ENCODE results near the gene CLEC16A. TPM values are rescaled to one million over a fixed set of nuclear protein-coding genes. Genes with fewer than 3 reads are reported as not detected.
A peak's percentile ranks its signal among the peaks of the same experiment; 100 is the strongest.

The CLEC16A gene
- total and polyA plus RNA-seq, 9 of the 15 experiments (the other 6 are each of a cell fraction or from before 2014, with no cell fraction given), result 1.00 to 22.3 (median 10.0) TPM

DNA sequence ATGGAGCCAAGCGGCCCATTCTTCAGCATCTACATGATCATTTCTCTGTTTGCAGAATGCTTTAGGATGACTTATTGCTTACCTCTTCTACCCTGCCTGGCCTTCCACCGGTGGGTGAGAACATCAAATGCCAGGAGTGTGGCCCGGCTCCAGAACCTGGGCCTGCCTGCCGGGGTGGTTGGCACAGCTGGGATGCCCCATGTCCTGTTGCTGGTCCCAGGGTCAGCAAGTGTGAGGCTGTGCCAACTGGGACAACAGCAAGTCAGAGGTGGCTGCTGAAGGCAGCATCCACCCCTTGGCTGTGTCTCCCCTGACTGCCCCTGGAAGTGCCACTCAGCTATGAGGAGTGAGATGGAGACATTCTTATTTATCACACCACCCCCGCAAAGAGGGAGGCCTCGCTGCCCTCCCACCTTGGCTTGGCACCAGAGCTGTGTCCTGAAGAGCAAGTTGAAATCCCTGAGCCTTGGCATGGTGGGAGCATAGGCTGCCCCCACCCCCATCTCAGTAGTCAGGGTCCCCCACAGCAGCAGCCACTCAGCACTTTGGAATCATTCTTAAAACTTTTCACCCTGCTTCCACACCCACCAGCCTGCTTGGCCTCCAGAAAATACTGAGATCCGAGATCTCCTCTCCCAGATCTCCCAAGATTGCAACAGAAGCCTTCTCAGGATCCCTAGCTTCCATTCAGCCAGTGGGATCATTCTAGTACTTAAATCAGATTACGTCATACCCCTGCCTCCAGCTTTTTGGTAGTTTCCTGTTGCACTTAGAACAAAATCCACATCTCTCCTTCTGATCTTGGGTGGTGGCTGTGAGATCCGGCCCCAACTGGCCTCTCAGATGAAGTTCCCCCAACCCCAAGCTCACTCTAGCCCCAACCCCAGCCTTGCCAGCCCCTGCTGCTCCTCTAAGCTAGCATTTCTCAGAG lies 184.1 kb downstream of the CLEC16A start (continued):
- TF ChIP-seq SIN3B (IDR thresholded peaks at IDR 0.05; ENCODE audit: low read depth) (no peak), ZNF253 (CRISPR knock-in tag; conservative IDR thresholded peaks at IDR 0.05) (no peak), POLR2H (tag; IDR thresholded peaks at IDR 0.05; ENCODE audit: low read depth) (no peak), EP400 (IDR thresholded peaks at IDR 0.05) (peak; percentile 43; the same call in 1 of the 2 replicates), PHF8 (IDR thresholded peaks at IDR 0.05; ENCODE audit: borderline replicate concordance, low read length) (no peak), ZZZ3 (IDR thresholded peaks at IDR 0.05) (no peak), NBN (IDR thresholded peaks at IDR 0.05; ENCODE audit: low read depth) (peak; percentile 58; the same call in 1 of the 2 replicates), XRCC3 (IDR thresholded peaks at IDR 0.05) (no peak), NONO (IDR thresholded peaks at IDR 0.05; ENCODE audit: low read depth in 2 of 2, low read length in 1 of 2) (no peak), SIX5 (IDR thresholded peaks at IDR 0.05; ENCODE audit: borderline replicate concordance in 1 of 2, insufficient read depth in 1 of 2, low read depth in 1 of 2, low read length in 2 of 2) (no peak), JUNB (CRISPR knock-in tag; conservative IDR thresholded peaks at IDR 0.05) (peak; percentile 84), ZNF766 (CRISPR knock-in tag; conservative IDR thresholded peaks at IDR 0.05) (peak; percentile 57; the same call in 1 of the 2 replicates), ARNT (IDR thresholded peaks at IDR 0.05) (0 out of 4 replicates have a peak, but pooled peaks of 1 of the 2 experiments have one; percentile 57), RBM15 (IDR thresholded peaks at IDR 0.05; ENCODE audit: insufficient read depth, low read length) (no peak), ZNF24 (IDR thresholded peaks at IDR 0.05) (no peak)
- TF ChIP-seq, protein P1, sequence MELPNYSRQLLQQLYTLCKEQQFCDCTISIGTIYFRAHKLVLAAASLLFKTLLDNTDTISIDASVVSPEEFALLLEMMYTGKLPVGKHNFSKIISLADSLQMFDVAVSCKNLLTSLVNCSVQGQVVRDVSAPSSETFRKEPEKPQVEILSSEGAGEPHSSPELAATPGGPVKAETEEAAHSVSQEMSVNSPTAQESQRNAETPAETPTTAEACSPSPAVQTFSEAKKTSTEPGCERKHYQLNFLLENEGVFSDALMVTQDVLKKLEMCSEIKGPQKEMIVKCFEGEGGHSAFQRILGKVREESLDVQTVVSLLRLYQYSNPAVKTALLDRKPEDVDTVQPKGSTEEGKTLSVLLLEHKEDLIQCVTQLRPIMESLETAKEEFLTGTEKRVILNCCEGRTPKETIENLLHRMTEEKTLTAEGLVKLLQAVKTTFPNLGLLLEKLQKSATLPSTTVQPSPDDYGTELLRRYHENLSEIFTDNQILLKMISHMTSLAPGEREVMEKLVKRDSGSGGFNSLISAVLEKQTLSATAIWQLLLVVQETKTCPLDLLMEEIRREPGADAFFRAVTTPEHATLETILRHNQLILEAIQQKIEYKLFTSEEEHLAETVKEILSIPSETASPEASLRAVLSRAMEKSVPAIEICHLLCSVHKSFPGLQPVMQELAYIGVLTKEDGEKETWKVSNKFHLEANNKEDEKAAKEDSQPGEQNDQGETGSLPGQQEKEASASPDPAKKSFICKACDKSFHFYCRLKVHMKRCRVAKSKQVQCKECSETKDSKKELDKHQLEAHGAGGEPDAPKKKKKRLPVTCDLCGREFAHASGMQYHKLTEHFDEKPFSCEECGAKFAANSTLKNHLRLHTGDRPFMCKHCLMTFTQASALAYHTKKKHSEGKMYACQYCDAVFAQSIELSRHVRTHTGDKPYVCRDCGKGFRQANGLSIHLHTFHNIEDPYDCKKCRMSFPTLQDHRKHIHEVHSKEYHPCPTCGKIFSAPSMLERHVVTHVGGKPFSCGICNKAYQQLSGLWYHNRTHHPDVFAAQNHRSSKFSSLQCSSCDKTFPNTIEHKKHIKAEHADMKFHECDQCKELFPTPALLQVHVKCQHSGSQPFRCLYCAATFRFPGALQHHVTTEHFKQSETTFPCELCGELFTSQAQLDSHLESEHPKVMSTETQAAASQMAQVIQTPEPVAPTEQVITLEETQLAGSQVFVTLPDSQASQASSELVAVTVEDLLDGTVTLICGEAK (IDR thresholded peaks at IDR 0.05), result no peak; the same call in 1 of the 2 replicates
- TF ChIP-seq, protein P1 (CRISPR knock-in tag; IDR thresholded peaks at IDR 0.05), result no peak
- TF ChIP-seq, protein P2, sequence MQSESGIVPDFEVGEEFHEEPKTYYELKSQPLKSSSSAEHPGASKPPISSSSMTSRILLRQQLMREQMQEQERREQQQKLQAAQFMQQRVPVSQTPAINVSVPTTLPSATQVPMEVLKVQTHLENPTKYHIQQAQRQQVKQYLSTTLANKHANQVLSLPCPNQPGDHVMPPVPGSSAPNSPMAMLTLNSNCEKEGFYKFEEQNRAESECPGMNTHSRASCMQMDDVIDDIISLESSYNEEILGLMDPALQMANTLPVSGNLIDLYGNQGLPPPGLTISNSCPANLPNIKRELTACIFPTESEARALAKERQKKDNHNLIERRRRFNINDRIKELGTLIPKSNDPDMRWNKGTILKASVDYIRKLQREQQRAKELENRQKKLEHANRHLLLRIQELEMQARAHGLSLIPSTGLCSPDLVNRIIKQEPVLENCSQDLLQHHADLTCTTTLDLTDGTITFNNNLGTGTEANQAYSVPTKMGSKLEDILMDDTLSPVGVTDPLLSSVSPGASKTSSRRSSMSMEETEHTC (IDR thresholded peaks at IDR 0.05), result no peak

Data from K562 (cell line).